HG02885 (cell line): Measurements from ENCODE around the gene TPK1.
"Not testable (repeated sequence)": the region's sequence is repeated elsewhere in the genome, so short reads cannot be mapped to it uniquely, and the experiment has no call there.

Source experiments
- ATAC-seq: cut with Tn5 transposase; IDR thresholded peaks from one replicate; pipeline ENCODE4 v1.9.1; 2021; ENCODE audit warnings: mild to moderate bottlenecking; ENCODE audit not compliant: unreplicated experiment, poor library complexity

TPK1 gene

DNA sequence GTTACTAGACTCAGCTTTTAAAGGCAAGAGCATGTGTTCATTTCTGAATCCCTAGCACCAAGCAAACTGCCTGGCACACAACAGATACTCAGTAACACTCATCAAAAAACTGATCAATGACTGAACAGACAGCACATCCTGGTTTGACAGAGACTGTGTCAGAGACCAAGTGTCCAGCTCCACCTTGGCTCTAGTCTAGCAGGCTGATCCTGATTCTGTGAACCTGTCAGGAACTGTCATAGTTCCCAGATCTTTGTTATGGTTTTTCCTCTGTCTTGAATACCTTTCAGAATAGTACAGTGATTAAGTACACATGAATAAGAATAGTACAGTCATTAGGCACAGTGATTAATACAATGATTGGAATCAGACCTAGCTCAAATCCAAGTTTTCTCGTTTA, 53.0 kb downstream of the TPK1 start:
- no peak for ATAC-seq

DNA sequence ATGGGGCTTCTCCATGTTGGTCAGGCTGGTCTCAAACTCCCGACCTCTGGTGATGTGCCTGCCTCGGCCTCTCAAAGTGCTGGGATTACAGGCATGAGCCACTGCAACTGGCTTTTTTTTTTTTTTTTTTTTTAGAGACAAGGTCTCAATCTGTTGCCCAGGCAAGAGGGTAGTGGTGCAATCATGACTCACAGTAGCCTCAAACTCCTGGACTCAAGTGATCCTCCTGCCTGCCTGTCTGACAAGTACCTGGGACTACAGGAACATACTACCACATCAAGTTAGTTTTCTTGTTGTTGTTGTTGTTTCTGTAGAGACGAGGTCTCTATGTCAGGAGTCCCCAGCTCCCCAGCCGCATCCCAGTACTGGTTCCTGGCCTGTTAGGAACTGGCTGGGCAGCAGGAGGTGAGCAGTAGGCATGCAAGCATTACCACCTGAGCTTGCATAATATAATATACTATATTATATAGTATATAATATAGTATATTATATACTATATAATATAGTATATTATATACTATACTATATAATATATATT, 55.7 kb downstream of the TPK1 start:
- no peak for ATAC-seq

DNA sequence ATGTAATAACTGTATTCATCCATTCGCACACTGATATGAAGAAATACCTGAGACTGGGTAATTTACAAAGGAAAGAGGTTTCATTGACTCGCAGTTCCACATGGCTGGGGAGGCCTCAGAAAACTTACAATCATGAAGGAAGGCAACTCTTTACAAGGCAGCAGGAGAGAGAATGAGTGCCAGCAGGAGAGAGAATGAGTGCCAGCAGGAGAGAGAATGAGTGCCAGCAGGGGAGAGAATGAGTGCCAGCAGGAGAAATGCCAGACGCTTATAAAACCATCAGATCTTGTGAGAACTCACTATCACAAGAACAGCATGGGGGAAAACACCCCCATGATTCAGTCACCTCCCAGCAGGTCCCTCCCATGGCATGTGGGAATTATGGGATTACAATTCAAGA, 58.0 kb downstream of the TPK1 start:
- ATAC-seq: not testable (repeated sequence)

DNA sequence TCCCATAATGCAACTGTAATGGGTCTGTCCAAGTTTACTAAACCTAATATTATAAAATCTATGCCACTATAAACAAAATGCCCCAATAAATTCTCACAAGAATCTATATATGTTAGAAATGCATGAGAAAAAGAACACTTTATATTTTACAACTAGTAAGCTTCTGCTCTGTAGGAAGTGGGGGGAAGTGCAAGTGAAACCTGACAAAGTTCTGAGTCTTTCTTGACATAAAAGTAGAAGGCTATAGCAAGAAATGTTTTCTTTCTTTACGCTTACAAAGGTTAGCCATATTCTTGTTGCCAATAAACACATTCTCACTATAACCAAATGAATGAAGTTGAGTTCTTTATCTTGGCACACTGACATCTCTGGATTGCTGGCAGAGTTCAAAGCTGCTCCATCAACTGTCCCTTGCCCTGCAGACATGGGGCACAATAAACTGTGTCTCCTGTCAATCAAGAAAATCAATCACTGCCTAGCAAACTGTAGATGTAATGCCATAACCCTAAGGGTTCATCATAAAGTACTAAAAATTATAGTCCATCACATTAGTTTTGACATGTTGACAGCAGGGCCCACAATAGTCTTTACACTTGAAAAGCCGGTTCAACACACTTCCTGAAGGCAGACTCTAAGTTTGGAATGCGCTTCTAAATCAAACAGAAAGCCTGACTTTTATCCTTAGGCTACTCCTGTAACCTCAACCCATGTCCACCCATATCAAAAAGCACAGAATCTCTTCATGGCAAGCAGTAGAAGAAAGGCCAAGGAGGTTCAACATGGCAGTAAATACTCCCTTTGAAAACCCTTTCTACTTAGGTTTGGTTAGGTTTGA, 58.6 kb downstream of the TPK1 start:
- peak; percentile 59 for ATAC-seq

DNA sequence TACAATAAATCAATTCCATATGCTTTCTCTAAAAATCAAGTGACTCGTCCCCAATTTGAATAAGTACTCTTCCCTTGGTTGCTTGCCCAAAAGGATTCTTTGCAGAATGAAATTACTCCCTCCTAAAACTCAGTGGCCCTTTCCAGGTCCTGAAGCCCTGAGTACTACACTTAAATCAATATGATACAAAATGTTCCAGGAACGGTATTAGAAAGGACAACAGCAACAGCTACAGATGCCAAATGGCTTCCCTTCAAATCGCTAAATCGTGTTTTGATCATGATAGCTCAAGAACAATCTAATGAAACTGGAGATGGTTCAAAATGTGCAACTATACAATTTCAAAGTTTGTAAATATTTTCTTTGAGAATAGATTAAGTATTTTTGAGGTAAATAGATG, 59.4 kb downstream of the TPK1 start:
- no peak for ATAC-seq

DNA sequence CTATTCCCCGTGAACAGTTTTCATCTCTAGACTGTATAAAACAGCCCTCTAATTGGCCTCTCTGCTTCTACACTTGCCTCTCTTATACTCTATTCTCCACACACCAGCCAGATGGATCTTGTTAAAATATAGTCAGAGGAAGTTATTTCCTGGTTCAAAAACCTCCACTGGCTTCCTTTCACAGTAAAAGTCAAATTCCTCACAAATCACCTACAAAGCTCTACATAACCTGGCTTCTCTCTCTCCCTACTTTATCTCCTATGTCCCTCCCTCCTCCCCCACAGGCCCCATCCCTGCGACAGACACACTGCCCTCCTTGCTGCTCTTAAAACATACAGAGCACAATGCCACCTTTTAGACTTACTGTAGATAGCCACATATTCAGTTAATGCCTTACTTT, 60.1 kb downstream of the TPK1 start:
- no peak for ATAC-seq

DNA sequence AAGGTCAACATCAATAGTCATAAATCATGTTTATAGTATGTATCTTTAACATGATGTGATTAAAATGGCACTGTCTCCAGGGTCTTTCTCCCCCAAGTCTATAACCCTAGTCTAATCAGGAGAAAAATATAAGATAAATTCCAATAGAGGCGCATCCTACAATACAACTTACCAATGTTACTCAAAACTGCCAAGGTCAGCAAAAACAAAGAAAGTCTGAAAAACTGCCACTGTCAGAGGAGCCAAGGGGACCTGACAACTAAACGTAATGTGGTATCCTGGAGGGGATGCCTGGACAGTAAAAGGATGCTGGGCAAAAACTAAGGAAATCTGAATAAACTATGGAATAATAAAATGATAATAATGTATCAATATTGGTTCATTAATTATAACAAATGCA, 63.9 kb downstream of the TPK1 start:
- ATAC-seq: no peak

DNA sequence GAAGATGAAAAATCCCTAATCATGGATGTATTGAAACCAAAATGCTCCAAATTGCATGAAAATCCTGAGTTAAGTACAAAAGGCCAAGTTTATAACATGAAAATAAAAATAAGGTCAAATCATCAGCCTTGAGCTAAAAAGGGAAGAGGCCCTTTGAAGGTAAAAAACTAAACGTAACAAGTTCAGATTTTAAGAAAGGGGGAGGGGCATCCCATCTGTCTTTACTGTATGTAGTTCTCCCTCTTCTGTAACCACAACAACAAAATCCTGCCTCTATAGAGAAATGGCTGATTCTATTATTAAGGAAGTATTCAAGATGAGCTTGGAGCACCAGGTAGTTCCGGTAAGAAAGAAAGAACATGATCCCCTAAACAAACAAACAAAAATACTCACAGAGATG, 64.7 kb downstream of the TPK1 start:
- ATAC-seq: no peak

DNA sequence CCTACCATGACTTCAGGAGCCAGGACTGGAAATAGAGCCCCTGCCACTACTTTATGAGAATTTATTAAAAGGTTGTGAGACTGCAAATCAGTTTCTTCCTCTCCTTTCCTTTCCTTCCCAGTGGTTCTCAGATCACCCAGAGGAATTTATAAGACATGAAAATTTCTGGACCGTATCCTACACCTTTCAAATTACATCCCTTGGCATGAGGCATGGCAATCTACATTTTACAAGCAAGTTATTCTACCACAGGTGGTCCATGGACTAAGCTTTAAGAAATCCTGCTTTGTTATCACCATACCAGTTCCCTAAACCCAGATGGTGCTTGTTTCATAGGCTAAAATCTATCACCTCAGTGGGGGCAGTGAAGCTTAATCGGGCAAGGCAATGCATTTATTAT, 66.5 kb downstream of the TPK1 start:
- no peak for ATAC-seq

DNA sequence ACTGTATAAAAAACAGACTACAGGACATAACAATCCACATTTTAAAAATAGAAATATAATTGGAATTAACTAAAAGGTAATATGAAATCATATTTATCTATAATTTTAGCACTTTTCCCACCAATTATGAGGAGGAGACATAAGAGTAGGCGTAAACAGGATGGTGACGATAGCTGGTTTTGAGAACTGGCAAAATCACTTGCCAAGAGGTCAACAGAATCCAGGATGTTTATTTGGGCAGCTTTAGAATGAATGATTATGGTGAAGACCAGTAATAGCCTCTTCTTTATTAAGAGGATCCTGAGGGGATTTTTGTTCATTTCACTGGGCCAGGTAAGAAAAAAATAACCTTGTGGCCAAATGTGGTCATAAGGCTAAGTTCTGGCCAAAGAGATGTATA, 67.2 kb downstream of the TPK1 start:
- no peak for ATAC-seq

DNA sequence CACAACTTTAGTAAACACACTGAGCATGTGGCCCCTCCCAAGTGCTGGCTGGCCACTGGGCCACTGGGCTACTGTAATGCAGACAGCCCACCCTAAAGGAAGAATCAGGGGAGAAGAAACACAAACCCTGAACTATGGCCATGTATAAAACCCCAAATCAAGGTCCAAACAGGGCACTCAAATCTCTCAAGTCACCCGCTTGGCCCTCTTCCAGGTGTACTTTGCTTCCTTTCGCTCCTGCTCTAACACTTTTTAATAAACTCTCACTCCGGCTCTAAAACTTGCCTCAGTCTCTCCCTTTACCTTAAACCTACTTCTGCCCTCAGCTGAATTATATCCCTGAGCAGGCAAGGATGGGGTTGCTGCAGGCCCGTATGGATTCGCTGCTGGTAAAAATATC, 72.6 kb downstream of the TPK1 start:
- no peak for ATAC-seq

DNA sequence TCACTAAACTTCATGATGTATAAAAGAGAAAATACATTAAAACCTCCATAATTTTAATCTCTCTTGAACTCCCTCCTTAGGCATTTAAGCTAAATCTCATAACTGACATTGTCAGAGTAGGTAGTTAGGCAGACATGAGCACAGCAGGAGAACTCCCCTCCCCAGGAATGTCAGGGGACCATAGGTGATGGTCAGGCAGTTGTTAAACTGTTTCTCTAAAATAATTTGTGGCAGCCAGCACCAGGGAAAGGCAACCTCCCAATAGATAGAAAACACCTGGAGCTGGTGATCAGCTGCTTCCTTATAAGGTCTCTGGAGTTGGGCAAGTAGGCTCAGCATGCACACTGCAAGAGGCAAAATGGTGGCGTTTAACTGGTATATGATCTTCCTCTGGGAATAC, 73.0 kb downstream of the TPK1 start:
- ATAC-seq: no peak

DNA sequence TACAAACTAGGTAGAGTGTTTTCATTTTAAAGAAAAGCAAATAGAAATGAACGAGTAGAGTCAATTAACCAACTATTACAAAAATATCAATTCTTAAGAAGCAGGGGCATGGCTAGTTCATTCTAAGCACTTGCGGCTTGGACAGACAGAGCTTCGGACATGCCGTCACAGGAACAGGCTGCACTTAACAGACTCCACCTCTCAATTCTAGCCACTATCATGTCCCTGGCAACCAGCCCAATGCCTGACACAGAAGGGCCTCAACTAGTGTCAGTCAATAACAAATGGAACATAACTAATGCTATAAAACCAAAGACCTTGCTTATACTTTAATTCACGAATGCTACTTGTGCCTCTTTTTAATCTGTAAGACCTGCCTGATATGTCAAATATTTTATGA, 74.4 kb downstream of the TPK1 start:
- ATAC-seq: no peak

DNA sequence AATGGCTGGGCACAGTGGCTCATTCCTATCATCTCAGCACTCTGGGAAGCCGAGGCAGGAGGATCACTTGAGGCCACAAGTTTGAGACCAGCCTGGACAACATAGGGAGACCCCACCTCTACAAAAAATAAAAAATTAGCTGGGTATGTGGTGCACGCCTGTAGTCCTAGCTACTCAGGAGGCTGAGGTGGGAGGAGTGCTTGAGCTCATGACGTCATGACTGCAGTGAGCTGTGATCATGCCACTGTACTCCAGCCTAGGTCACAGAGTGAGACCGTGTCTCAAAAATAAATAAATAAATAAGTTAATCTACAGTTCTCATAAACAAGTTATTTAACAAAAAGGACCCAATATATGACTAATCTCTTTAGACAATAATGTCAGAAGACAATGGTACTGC, 76.2 kb downstream of the TPK1 start:
- no peak for ATAC-seq

DNA sequence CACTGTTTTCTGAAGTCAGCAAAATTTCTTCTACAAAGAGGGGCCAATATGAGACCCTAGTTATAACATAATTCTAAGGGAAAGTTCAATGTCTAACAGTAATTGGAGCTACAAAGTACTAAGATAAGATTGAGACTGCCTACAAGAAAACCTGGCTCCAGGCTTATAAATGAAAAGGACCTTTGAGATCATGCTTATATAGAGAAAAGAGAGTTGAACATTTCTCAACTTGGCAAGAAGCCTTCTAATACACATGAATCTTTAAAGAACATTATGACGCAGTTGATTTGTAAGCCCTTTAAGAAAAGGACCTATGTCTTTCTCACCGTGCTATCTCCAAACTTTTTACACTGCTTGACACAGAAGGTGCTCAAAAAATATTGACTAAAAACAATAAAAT, 87.9 kb downstream of the TPK1 start:
- ATAC-seq: no peak

DNA sequence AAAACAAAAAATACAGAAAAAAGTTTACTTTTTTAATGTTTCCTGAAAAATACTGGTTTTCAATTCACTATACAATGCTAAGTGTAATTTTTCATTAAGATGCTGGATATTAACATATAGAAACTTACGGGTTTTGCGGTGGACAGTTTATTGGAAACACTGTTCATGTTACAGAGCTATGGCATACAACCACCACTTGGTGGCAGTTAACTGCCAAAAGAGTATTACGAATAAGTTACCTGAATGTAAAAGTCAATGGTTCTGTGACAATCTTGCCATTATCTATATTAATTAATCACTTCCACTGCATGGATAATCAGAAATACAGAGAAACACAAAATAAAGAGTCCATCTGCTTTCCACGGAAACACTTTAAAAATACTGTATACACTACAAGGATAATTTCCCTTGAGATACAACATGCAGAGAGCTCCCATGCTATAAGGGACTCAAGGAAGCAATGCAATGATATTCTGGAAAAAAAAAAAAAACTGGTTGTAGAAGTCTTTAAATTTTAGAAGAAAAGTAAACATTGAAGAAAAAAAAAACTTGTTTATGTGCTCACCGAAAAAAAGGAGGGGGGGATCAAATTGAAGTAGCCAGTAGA, 97.0 kb downstream of the TPK1 start:
- ATAC-seq: peak; percentile 97

DNA sequence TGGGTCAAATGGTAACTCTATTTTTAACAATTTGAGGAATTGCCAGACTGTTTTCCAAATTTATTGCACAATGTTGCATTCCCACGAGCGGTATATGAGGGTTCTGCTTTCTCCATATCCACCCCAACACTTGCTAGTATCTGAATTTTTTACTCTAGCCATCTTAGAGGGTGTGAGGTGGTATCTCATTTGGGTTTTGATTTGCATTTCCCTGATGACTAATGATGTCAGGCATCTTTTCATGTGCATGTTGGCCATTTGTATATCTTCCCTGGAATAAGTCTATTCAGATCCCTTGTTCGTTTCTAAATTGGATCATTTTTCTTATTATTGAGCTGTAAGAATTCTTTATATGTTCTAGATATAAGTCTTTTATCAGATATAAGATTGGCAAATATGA, 97.7 kb downstream of the TPK1 start:
- ATAC-seq: no peak

DNA sequence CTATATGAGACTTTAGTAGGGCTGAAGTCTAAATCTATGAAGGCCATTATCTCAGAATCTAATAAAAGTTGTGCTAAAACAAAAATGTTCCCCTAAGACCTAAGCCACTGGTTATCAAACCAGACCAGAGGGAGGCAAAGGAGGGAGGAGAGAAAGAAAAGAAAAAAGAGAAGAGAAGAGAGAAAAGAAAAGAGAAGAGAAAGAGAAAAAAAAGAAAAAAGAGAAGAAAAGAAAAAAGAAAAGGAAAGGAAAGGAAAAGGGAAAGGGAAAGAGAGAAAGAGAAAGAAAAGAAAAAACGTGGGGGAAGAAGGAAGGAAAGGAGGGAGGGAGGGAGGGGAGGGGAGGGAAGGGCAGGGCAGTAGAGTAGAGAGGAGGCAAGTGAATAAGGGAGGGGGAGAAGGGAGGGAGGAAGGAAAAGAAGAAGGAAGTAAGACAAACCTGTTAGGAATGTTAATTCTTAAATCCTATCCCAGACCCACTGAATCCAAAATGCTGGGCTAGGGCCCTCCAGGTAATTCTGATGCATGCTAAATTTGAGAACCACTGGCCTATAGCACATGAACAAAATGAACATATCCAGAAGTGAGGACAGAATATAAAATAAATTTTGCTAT, 98.9 kb downstream of the TPK1 start:
- no peak for ATAC-seq

DNA sequence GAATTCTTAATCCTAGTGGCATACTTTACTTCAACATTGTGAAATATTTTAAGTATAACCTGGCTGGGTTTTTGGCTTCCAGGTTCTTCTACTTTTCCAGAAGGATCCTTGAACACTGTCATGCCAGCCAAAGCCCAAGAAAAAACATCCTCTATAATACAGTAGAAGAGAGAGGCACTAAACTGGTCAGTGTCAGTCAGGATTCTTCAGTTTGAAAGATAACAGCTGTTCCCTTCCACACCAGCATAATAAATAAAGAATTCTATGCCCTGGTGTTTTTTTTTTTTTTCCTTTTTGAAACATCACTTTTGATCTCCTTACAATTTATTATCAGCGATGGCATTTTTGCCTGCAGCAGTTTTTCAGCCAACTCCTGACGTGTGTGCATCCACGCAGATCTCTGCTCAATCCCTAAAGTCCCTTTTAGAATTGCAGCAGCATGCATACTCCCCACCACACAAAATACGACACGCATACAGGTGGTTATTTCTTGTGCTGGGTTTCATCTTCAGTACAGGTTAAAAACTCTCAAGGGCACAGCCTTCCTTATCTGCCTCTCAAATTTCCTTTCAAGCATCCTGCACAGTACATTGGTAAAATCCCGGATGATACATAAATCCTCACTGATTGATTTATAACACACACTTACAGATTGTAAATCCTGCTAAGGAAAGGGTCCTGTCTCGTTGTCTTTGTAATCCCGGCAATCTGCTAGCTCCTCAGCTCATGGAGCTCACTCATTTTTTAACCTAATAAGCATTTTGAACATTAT, 100.2 kb downstream of the TPK1 start:
- no peak for ATAC-seq

DNA sequence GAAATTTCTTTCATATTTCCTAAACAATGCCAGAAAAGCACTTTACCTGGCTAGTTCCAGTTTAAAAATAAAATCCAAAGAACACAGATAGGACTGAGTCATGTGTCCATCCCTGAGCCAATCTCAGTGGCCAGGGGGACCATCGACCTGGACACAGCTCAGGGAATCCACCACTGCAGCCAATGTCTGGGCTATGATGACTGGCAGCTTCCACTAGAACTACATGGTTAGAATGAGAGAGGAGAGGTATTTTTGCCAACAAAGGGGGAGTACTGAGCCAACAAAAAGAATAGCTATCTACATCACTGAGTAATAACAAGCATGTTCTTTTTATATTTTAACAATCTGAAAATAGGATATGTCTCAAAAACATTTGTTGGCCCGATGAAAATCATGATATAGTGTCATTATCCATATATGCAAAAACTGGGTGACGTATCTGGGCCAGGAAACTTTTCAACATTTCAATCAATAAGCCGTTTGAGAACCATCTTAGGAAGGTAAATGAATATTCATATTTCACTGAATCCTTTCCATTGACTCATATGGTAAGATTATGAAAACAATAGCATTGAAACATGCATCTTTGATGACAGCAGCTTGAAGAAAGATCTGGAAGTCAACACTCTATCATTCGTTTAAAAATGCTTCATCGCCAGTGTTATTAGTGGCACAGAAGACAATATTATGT, 104.0 kb downstream of the TPK1 start:
- no peak for ATAC-seq
